KOPT-K1 (cell line): ENCODE results near the gene ARL5A.
A peak's percentile ranks its signal among the peaks of the same experiment; 100 is the strongest.

Experiments
- H3K27ac ChIP-seq: fragments of 200-600 bp; sonication (generic); 2 replicates; pipeline ENCODE4 v1.5.1; 2016; ENCODE audit warnings: antibody characterized with exemption, mild to moderate bottlenecking, low read depth, low read length; ENCODE audit not compliant: poor library complexity, severe bottlenecking
- H3K36me3 ChIP-seq: fragments of 200-600 bp; sonication (generic); 2 replicates; pipeline ENCODE4 v1.5.1; 2017; ENCODE audit warnings: antibody characterized with exemption, mild to moderate bottlenecking, low read length, moderate library complexity; ENCODE audit not compliant: insufficient read depth
- H3K9me3 ChIP-seq: fragments of 200-600 bp; sonication (generic); 2 replicates; pipeline ENCODE4 v1.5.1; 2017; ENCODE audit warnings: antibody characterized with exemption, low read length, mild to moderate bottlenecking; ENCODE audit not compliant: insufficient read depth, poor library complexity, severe bottlenecking

The ARL5A gene

GRCh38 chr2:151845481-151845880 is 17.3 kb upstream of the ARL5A start:
- H3K9me3 ChIP-seq = no peaks in the 10 kb centered on the region
- H3K36me3 ChIP-seq = no peaks in the 10 kb centered on the region
- H3K27ac ChIP-seq = no peak overlapping the region

GRCh38 chr2:151844211-151844896 is 16.1 kb upstream of the ARL5A start:
- H3K27ac ChIP-seq = no peak overlapping the region
- H3K36me3 ChIP-seq = no peaks in the 10 kb centered on the region
- no peaks in the 10 kb centered on the region for H3K9me3 ChIP-seq

- H3K36me3 ChIP-seq = no peaks in the 10 kb centered on the region
- H3K27ac ChIP-seq = no peak overlapping the region
- H3K9me3 ChIP-seq = no peaks in the 10 kb centered on the region
Measured at GRCh38 chr2:151843691-151844061, 15.5 kb upstream of the ARL5A start.

GRCh38 chr2:151842830-151843690 is 14.8 kb upstream of the ARL5A start:
- H3K9me3 ChIP-seq = no peaks in the 10 kb centered on the region
- H3K36me3 ChIP-seq = no peaks in the 10 kb centered on the region
- H3K27ac ChIP-seq = no peak overlapping the region

- Histone ChIP-seq H3K27ac (no peak overlapping the region), H3K36me3 (no peaks in the 10 kb centered on the region), H3K9me3 (no peaks in the 10 kb centered on the region)
Measured at GRCh38 chr2:151841047-151841424, 12.8 kb upstream of the ARL5A start.

- no peaks in the 10 kb centered on the region for H3K36me3 ChIP-seq
- H3K9me3 ChIP-seq = no peaks in the 10 kb centered on the region
- no peak overlapping the region for H3K27ac ChIP-seq
Measured at GRCh38 chr2:151840216-151841046, 12.2 kb upstream of the ARL5A start.

GRCh38 chr2:151837926-151838325 is 9.7 kb upstream of the ARL5A start:
- no peaks in the 10 kb centered on the region for H3K36me3 ChIP-seq
- no peak overlapping the region for H3K27ac ChIP-seq
- no peaks in the 10 kb centered on the region for H3K9me3 ChIP-seq

- H3K9me3 ChIP-seq = no peaks in the 10 kb centered on the region
- H3K27ac ChIP-seq = no peak overlapping the region
- no peaks in the 10 kb centered on the region for H3K36me3 ChIP-seq
Measured at GRCh38 chr2:151833984-151834383, 5.8 kb upstream of the ARL5A start.

- no peaks in the 10 kb centered on the region for H3K9me3 ChIP-seq
- no peaks in the 10 kb centered on the region for H3K36me3 ChIP-seq
- H3K27ac ChIP-seq = no peak overlapping the region
Measured at GRCh38 chr2:151830961-151831360, 2.7 kb upstream of the ARL5A start.

- Histone ChIP-seq H3K9me3 (no peaks in the 10 kb centered on the region), H3K27ac (peak overlapping the region; percentile 80), H3K36me3 (no peaks in the 10 kb centered on the region)
Measured at GRCh38 chr2:151828890-151829324, 686 bp upstream of the ARL5A start.

GRCh38 chr2:151827564-151828142 is 568 bp downstream of the ARL5A start:
- no peaks in the 10 kb centered on the region for H3K36me3 ChIP-seq
- H3K27ac ChIP-seq = peak overlapping the region; percentile 80
- H3K9me3 ChIP-seq = no peaks in the 10 kb centered on the region

GRCh38 chr2:151826737-151827157 is 1.5 kb downstream of the ARL5A start:
- peak overlapping the region; percentile 80 for H3K27ac ChIP-seq
- no peaks in the 10 kb centered on the region for H3K36me3 ChIP-seq
- H3K9me3 ChIP-seq = no peaks in the 10 kb centered on the region

GRCh38 chr2:151824886-151825285 is 3.3 kb downstream of the ARL5A start:
- Histone ChIP-seq H3K36me3 (peaks cover under 1% of the 10 kb centered on the region; the same call in 1 of the 2 replicates), H3K9me3 (no peaks in the 10 kb centered on the region), H3K27ac (no peak overlapping the region)

- no peaks in the 10 kb centered on the region for H3K9me3 ChIP-seq
- H3K36me3 ChIP-seq = peaks cover 6% of the 10 kb centered on the region
- no peak overlapping the region for H3K27ac ChIP-seq
Measured at GRCh38 chr2:151823651-151824050, 4.6 kb downstream of the ARL5A start.

- Histone ChIP-seq H3K36me3 (peaks cover 28% of the 10 kb centered on the region), H3K9me3 (no peaks in the 10 kb centered on the region), H3K27ac (no peak overlapping the region)
Measured at GRCh38 chr2:151819920-151820319, 8.3 kb downstream of the ARL5A start.
